GM18508 (cell line): Measurements from ENCODE around the gene GRAMD2B.

Experiments
- ATAC-seq: cut with Tn5 transposase; IDR thresholded peaks from one replicate; pipeline ENCODE4 v1.9.1; 2021; ENCODE audit warnings: moderate number of reproducible peaks; ENCODE audit not compliant: insufficient read depth, unreplicated experiment

GRAMD2B gene

GRCh38 chr5:126471875-126472537 is 48.8 kb downstream of the GRAMD2B start:
- no peak for ATAC-seq

- ATAC-seq: no peak
These were observed 49.3 kb downstream of the GRAMD2B start for GRCh38 chr5:126472538-126472889.

GRCh38 chr5:126477294-126478117 is 54.3 kb downstream of the GRAMD2B start:
- ATAC-seq: no peak

- ATAC-seq: no peak
These were observed 56.6 kb downstream of the GRAMD2B start for GRCh38 chr5:126479810-126480209.

- no peak for ATAC-seq
These were observed 57.6 kb downstream of the GRAMD2B start for GRCh38 chr5:126480824-126481223.

- no peak for ATAC-seq
These were observed 58.0 kb downstream of the GRAMD2B start for GRCh38 chr5:126481243-126481642.

GRCh38 chr5:126482591-126482990 is 59.4 kb downstream of the GRAMD2B start:
- ATAC-seq: no peak

- ATAC-seq: no peak
These were observed 59.9 kb downstream of the GRAMD2B start for GRCh38 chr5:126483156-126483555.

GRCh38 chr5:126484253-126484652 is 61.0 kb downstream of the GRAMD2B start:
- ATAC-seq: no peak

GRCh38 chr5:126486332-126486731 is 63.1 kb downstream of the GRAMD2B start:
- no peak for ATAC-seq

- ATAC-seq: no peak
These were observed 64.4 kb downstream of the GRAMD2B start for GRCh38 chr5:126487596-126487995.

- ATAC-seq: no peak
These were observed 65.3 kb downstream of the GRAMD2B start for GRCh38 chr5:126488443-126489065.

- no peak for ATAC-seq
These were observed 67.1 kb downstream of the GRAMD2B start for GRCh38 chr5:126490167-126490940.

GRCh38 chr5:126492939-126493338 is 69.7 kb downstream of the GRAMD2B start:
- no peak for ATAC-seq

- ATAC-seq: no peak
These were observed 71.2 kb downstream of the GRAMD2B start for GRCh38 chr5:126494393-126494792.

- no peak for ATAC-seq
These were observed 74.3 kb downstream of the GRAMD2B start for GRCh38 chr5:126497506-126497905.

GRCh38 chr5:126499278-126499677 is 76.1 kb downstream of the GRAMD2B start:
- no peak for ATAC-seq

- ATAC-seq: no peak
These were observed 76.7 kb downstream of the GRAMD2B start for GRCh38 chr5:126499853-126500342.

GRCh38 chr5:126501448-126501847 is 78.2 kb downstream of the GRAMD2B start:
- no peak for ATAC-seq

- ATAC-seq: no peak
These were observed 80.4 kb downstream of the GRAMD2B start for GRCh38 chr5:126503602-126504104.
